A549 treated with DMSO at 1 μM for 4 hours (cell line): ENCODE data around the gene UQCC2. TPM values are rescaled to one million over a fixed set of nuclear protein-coding genes. Genes with fewer than 3 reads are reported as not detected.

ENCODE experiments used
- total RNA-seq: library from RNA; stranded (reverse); fragments of 200-300 nt; extraction: Qiagen RNA extraction; gene quantifications from 5 replicates; pipeline ENCODE4 v1.2.3, GENCODE V29; 2022; ENCODE audit warnings: low read depth

The UQCC2 gene
- 81.3 to 108 TPM (median 92.1 TPM) in 5 replicates for total RNA-seq

DNA sequence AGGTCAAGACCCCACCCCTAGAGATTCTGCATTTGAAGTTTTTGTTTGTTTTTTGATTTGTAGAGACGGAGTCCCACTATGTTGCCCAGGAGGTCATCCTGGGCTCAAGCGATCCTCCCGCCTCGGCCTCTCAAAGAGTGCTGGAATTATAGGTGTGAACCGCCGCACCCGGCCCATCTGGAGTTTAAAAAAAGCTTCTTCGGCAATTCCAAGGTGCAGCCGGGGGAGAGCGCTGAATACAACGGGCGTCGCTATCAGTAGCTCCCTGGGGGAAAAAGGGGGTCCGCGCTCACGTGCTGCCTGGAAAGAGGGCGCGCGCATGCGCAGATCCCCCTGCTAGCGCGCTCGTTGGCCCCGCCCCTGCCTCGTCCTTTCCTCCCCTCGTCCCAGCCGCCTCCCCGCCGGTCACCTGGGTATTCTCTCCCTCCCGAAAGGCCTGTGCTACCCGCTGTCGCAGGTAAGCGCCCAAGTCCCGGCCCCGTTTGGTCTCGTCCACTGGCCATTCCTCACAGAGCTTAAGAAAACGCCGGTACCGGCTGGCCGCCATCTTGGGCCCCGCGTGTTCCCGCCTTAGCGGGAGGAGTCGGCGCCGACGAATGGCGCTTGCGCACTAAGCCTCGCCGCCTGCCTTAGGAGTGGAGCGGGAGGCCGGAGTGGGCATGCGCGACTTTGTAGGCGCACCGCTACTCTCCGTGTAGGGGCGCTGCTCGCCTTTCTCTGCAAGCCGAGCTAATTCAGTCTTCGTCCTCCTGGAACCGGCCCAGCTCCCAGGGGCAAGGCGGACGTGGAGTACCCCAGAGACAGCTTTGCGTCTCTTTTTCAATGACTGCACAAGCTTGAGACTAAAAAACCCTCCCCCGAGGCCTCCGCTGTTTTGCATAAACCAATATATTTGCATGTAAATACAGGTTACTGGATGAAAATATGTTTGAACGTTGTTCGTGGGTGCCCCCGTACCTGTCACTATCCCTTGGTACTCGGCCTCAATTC, at the start of gene UQCC2:
Gene UQCC2 (minus strand): TSS at position 561 of the 990 bp plus-strand sequence. CDS start 14 bp downstream, at position 547.

GRCh38 chr6:33746651-33747100, 35.2 kb upstream of the UQCC2 start, which contains the start of gene IP6K3:
TSS of gene IP6K3 (minus strand) at chr6:33746905. CDS start at chr6:33735476, 11,429 bp downstream.

Other genes with a start within 250 kb of the UQCC2 start
- 34.9 to 41.5 TPM (median 39.1 TPM) in 5 replicates for gene BAK1, start 131.4 kb downstream of the UQCC2 start, total RNA-seq
- gene ITPR3, start 90.4 kb downstream of the UQCC2 start, total RNA-seq: 32.9 to 45.8 TPM (median 41.0 TPM) in 5 replicates
- 0.06 to 0.15 TPM (median 0.09 TPM) in 5 replicates for gene IP6K3, start 35.2 kb upstream of the UQCC2 start, total RNA-seq
- 42.2 to 46.7 TPM (median 44.2 TPM) in 5 replicates for gene LEMD2, start 77.4 kb upstream of the UQCC2 start, total RNA-seq
- not detected in 5 replicates for gene MLN, start 92.3 kb upstream of the UQCC2 start, total RNA-seq